Measurements from ENCODE around the gene C13orf46. TPM values are rescaled to one million over a fixed set of nuclear protein-coding genes. Genes with fewer than 3 reads are reported as not detected.

The C13orf46 gene
- polyA plus RNA-seq, 1 donor (not counting 4 experiments of a cell fraction or from before 2014, with no cell fraction given) = not detected

GRCh38 chr13:113991676-113992179 is 17.9 kb upstream of the C13orf46 start:
- H3K27ac ChIP-seq (ENCODE audit: control insufficient read depth, insufficient read depth, low read length) = no peak overlapping the region
- H3K36me3 ChIP-seq (ENCODE audit: control insufficient read depth in 2 of 2, extremely low read depth in 1 of 2, insufficient read depth in 2 of 2, low read length in 2 of 2) = peaks cover 0 to 1% of the 10 kb centered on the region in 2 experiments
- peaks cover 3% of the 10 kb centered on the region for H3K9me3 ChIP-seq (ENCODE audit: control insufficient read depth, low read depth, low read length)
- no peaks in the 10 kb centered on the region for H3K9me1 ChIP-seq (ENCODE audit: control insufficient read depth, extremely low read depth, insufficient read depth, low read length)
- dilution Hi-C loops (cut with MboI; ENCODE audit: extremely low pct_ligation_motif_present, low sequenced_read_pairs) = no loop called here
- no peak overlapping the region for H2AFZ ChIP-seq (ENCODE audit: control insufficient read depth, low read length)
- no peaks in the 10 kb centered on the region for H4K20me1 ChIP-seq (ENCODE audit: control insufficient read depth, extremely low read depth, insufficient read depth, low read length)
- no peak overlapping the region for H3K4me2 ChIP-seq (ENCODE audit: control insufficient read depth, extremely low read depth, insufficient read depth, low read depth, low read length)
- no peak for TF ChIP-seq EZH2 (IDR thresholded peaks at IDR 0.05; ENCODE audit: low read length)
- no peak overlapping the region for H3K4me3 ChIP-seq (ENCODE audit: control insufficient read depth in 2 of 3, extremely low read depth in 1 of 3, insufficient read depth in 2 of 3, low read depth in 1 of 3, low read length in 3 of 3)
- H3K79me2 ChIP-seq (ENCODE audit: control insufficient read depth, insufficient read depth, low read length) = no peaks in the 10 kb centered on the region
- H3K27me3 ChIP-seq (ENCODE audit: control insufficient read depth, extremely low read depth, insufficient read depth, low read length) = no peaks in the 10 kb centered on the region
- H3K9ac ChIP-seq (ENCODE audit: control insufficient read depth, extremely low read depth, insufficient read depth, low read length) = no peak overlapping the region
- DNase-seq (ENCODE audit: low read depth, low spot score) (no peak), FAIRE-seq (peak; percentile 23)
- no peaks in the 10 kb centered on the region for H3K4me1 ChIP-seq (ENCODE audit: control insufficient read depth, extremely low read depth, insufficient read depth, low read length)

DNA sequence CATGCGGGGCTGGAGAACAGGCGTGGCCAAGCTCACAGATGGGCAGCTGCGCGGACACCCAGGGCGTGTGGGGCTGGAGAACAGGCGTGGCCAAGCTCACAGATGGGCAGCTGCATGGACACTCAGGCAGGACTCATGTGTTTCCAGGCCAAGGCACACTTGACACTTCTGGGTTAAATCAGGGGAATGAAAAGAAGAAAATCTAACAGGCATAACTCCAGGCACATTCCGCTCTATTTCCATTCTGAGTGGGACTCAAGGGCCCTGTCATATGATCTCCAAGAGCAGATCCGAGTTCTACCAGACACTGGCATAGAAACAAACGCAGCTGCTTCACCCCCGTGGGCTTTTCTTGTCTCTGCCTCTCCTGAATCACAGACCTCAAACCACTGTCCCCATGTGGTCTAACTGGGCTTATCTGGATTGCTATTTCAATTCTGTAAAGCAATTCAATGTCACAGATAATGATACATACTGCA is 17.4 kb upstream of the C13orf46 start:
- Histone ChIP-seq H3K9me1 (ENCODE audit: control insufficient read depth, extremely low read depth, insufficient read depth, low read length) (no peaks in the 10 kb centered on the region), H2AFZ (ENCODE audit: control insufficient read depth, low read length) (no peak overlapping the region), H3K9me3 (ENCODE audit: control insufficient read depth, low read depth, low read length) (peaks cover 3% of the 10 kb centered on the region), H4K20me1 (ENCODE audit: control insufficient read depth, extremely low read depth, insufficient read depth, low read length) (no peaks in the 10 kb centered on the region), H3K9ac (ENCODE audit: control insufficient read depth, extremely low read depth, insufficient read depth, low read length) (no peak overlapping the region), H3K4me1 (ENCODE audit: control insufficient read depth, extremely low read depth, insufficient read depth, low read length) (no peaks in the 10 kb centered on the region), H3K27me3 (ENCODE audit: control insufficient read depth, extremely low read depth, insufficient read depth, low read length) (no peaks in the 10 kb centered on the region), H3K27ac (ENCODE audit: control insufficient read depth, insufficient read depth, low read length) (no peak overlapping the region), H3K4me2 (ENCODE audit: control insufficient read depth, extremely low read depth, insufficient read depth, low read depth, low read length) (no peak overlapping the region), H3K79me2 (ENCODE audit: control insufficient read depth, insufficient read depth, low read length) (no peaks in the 10 kb centered on the region), H3K4me3 (ENCODE audit: control insufficient read depth in 2 of 3, extremely low read depth in 1 of 3, insufficient read depth in 2 of 3, low read depth in 1 of 3, low read length in 3 of 3) (no peak overlapping the region), H3K36me3 (ENCODE audit: control insufficient read depth in 2 of 2, extremely low read depth in 1 of 2, insufficient read depth in 2 of 2, low read length in 2 of 2) (no peaks in the 10 kb centered on the region)
- TF ChIP-seq CTCF (optimal IDR thresholded peaks at IDR 0.05 in 1 of 3, IDR thresholded peaks at IDR 0.05 in 1 of 3, conservative IDR thresholded peaks at IDR 0.05 in 1 of 3; ENCODE audit: extremely low read depth in 1 of 3, insufficient read depth in 2 of 3, low read length in 3 of 3) (no peak), EZH2 (IDR thresholded peaks at IDR 0.05; ENCODE audit: low read length) (no peak)
- no peak for DNase-seq (ENCODE audit: low read depth, low spot score)
- dilution Hi-C loops (cut with MboI; ENCODE audit: extremely low pct_ligation_motif_present, low sequenced_read_pairs) = no loop called here
- no peak for FAIRE-seq

DNA sequence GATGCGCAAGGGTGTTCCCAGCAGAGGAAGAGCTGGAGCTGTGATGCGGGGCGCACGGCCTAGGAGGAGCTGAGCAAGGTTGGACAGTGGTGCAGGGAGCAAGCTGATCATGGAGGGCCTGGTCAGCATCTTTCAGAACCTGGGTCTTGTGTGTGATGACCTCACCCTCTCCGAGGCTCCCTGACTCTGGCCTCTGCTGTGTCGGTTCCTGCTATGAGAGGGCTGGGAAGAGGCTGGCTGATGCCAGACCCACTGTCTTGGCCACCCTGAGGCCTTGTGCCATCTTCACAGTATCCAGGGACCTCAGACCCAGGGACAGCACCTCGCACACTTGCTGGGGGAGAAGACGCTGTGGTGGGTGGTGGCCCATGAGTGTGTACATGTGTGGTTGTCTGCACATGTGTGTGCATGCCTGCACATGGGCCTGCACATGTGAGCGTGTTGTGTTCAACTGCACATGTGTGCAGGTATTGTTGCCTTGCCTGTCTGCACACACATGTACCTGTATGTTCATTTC is 16.5 kb upstream of the C13orf46 start:
- TF ChIP-seq CTCF (optimal IDR thresholded peaks at IDR 0.05 in 1 of 3, IDR thresholded peaks at IDR 0.05 in 1 of 3, conservative IDR thresholded peaks at IDR 0.05 in 1 of 3; ENCODE audit: extremely low read depth in 1 of 3, insufficient read depth in 2 of 3, low read length in 3 of 3) (no peak), EZH2 (IDR thresholded peaks at IDR 0.05; ENCODE audit: low read length) (no peak)
- dilution Hi-C loops (cut with MboI; ENCODE audit: extremely low pct_ligation_motif_present, low sequenced_read_pairs) = no loop called here
- Histone ChIP-seq H3K9me3 (ENCODE audit: control insufficient read depth, low read depth, low read length) (peaks cover 3% of the 10 kb centered on the region), H3K36me3 (ENCODE audit: control insufficient read depth in 2 of 2, extremely low read depth in 1 of 2, insufficient read depth in 2 of 2, low read length in 2 of 2) (no peaks in the 10 kb centered on the region), H2AFZ (ENCODE audit: control insufficient read depth, low read length) (no peak overlapping the region), H3K27me3 (ENCODE audit: control insufficient read depth, extremely low read depth, insufficient read depth, low read length) (no peaks in the 10 kb centered on the region), H3K9ac (ENCODE audit: control insufficient read depth, extremely low read depth, insufficient read depth, low read length) (no peak overlapping the region), H3K27ac (ENCODE audit: control insufficient read depth, insufficient read depth, low read length) (no peak overlapping the region), H4K20me1 (ENCODE audit: control insufficient read depth, extremely low read depth, insufficient read depth, low read length) (no peaks in the 10 kb centered on the region), H3K4me1 (ENCODE audit: control insufficient read depth, extremely low read depth, insufficient read depth, low read length) (no peaks in the 10 kb centered on the region), H3K79me2 (ENCODE audit: control insufficient read depth, insufficient read depth, low read length) (no peaks in the 10 kb centered on the region), H3K9me1 (ENCODE audit: control insufficient read depth, extremely low read depth, insufficient read depth, low read length) (no peaks in the 10 kb centered on the region), H3K4me3 (ENCODE audit: control insufficient read depth in 2 of 3, extremely low read depth in 1 of 3, insufficient read depth in 2 of 3, low read depth in 1 of 3, low read length in 3 of 3) (no peak overlapping the region), H3K4me2 (ENCODE audit: control insufficient read depth, extremely low read depth, insufficient read depth, low read depth, low read length) (no peak overlapping the region)
- FAIRE-seq (no peak), DNase-seq (ENCODE audit: low read depth, low spot score) (no peak)
